ENCODE measurements around the gene LCLAT1. TPM values are rescaled to one million over a fixed set of nuclear protein-coding genes. Genes with fewer than 3 reads are reported as not detected.
"Not testable (repeated sequence)": the region's sequence is repeated elsewhere in the genome, so short reads cannot be mapped to it uniquely, and the experiment has no call there.

The LCLAT1 gene
- total and polyA plus RNA-seq, 4 donors, result 2.3 to 22.3 (median 9.4) TPM

- H3K4me3 ChIP-seq (ENCODE audit: low read length in 2 of 2), result no peak overlapping the region
- no peaks in the 10 kb centered on the region for H3K36me3 ChIP-seq (ENCODE audit: control insufficient read depth in 1 of 2, insufficient read depth in 2 of 2, low read length in 1 of 2)
- no peak for ATAC-seq (ENCODE audit: low FRiP score)
- intact Hi-C loops (cut with DNase I), result no loop called here
- H3K27ac ChIP-seq (ENCODE audit: low read depth in 1 of 2, low read length in 2 of 2), result no peak overlapping the region
- WGBS, 2 donors, result 92 to 94% methylated on average over 5 of the region's 5 CpGs
- no peaks in the 10 kb centered on the region for H3K27me3 ChIP-seq (ENCODE audit: control insufficient read depth in 1 of 2, insufficient read depth in 2 of 2, low read length in 1 of 2)
- DNase-seq, result no peak
- H3K4me1 ChIP-seq (ENCODE audit: control insufficient read depth in 1 of 2, insufficient read depth in 2 of 2, low read length in 2 of 2), result peaks cover 0 to 3% of the 10 kb centered on the region in 2 donors
- no peaks in the 10 kb centered on the region for H3K9me3 ChIP-seq (ENCODE audit: control insufficient read depth, low read length)
Measured at GRCh38 chr2:30509716-30510115, 62.7 kb downstream of the LCLAT1 start.

- Histone ChIP-seq H3K9me3 (ENCODE audit: control insufficient read depth, low read length) (no peaks in the 10 kb centered on the region), H3K4me3 (ENCODE audit: low read length in 2 of 2) (no peak overlapping the region), H3K27me3 (ENCODE audit: control insufficient read depth in 1 of 2, insufficient read depth in 2 of 2, low read length in 1 of 2) (no peaks in the 10 kb centered on the region), H3K27ac (ENCODE audit: low read depth in 1 of 2, low read length in 2 of 2) (no peak overlapping the region), H3K36me3 (ENCODE audit: control insufficient read depth in 1 of 2, insufficient read depth in 2 of 2, low read length in 1 of 2) (no peaks in the 10 kb centered on the region), H3K4me1 (ENCODE audit: control insufficient read depth in 1 of 2, insufficient read depth in 2 of 2, low read length in 2 of 2) (peaks cover 0 to 3% of the 10 kb centered on the region in 2 donors)
- 85 to 89% methylated on average over 4 of the region's 4 CpGs for WGBS, 2 donors
- DNase-seq, result no peak
- intact Hi-C loops (cut with DNase I), result no loop called here
- no peak for ATAC-seq (ENCODE audit: low FRiP score)
Measured at GRCh38 chr2:30510409-30510808, 63.4 kb downstream of the LCLAT1 start.

- 72% methylated on average over 8 of the region's 8 CpGs for WGBS, 2 donors
- Histone ChIP-seq H3K4me1 (ENCODE audit: control insufficient read depth in 1 of 2, insufficient read depth in 2 of 2, low read length in 2 of 2) (peaks cover 0 to 3% of the 10 kb centered on the region in 2 donors), H3K27ac (ENCODE audit: low read depth in 1 of 2, low read length in 2 of 2) (no peak overlapping the region), H3K9me3 (ENCODE audit: control insufficient read depth, low read length) (no peaks in the 10 kb centered on the region), H3K27me3 (ENCODE audit: control insufficient read depth in 1 of 2, insufficient read depth in 2 of 2, low read length in 1 of 2) (no peaks in the 10 kb centered on the region), H3K36me3 (ENCODE audit: control insufficient read depth in 1 of 2, insufficient read depth in 2 of 2, low read length in 1 of 2) (no peaks in the 10 kb centered on the region), H3K4me3 (ENCODE audit: low read length in 2 of 2) (no peak overlapping the region)
- peak in 1 of 2 donors; percentile 59 for DNase-seq
- intact Hi-C loops (cut with DNase I), result no loop called here
- peak; percentile 64 for ATAC-seq (ENCODE audit: low FRiP score)
Measured at GRCh38 chr2:30511122-30512083, 64.4 kb downstream of the LCLAT1 start.

DNA sequence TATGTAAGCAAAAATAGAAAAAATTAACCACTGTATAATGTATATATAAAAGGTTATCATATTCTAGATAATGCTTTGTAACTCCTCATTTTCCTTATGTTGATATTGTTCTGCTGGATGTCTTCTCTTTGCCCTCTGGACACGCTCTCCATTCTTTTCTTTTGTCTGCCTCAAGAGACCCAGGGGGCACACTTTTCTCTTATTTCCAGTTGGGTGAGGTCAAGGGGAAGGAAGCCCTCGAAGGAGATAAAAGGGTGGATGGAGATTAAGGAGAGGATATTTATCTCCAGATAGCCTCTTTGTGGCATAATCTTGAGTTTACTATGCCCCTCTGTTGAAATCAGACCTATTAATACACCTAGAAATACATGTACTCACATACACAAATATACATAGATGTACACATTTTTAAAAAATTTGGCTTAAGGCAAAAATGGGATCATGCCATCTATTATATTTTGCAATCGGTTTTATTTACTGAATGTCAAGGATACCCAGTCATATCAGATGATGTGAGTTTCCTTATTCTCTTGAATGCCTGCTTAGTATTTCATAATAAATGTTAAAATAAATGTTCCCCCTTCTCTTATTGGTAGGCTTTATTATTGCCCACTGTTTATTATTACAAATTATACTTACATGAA, 65.3 kb downstream of the LCLAT1 start:
- DNase-seq, result no peak
- intact Hi-C loops (cut with DNase I), result no loop called here
- Histone ChIP-seq H3K4me3 (ENCODE audit: low read length in 2 of 2) (no peak overlapping the region), H3K4me1 (ENCODE audit: control insufficient read depth in 1 of 2, insufficient read depth in 2 of 2, low read length in 2 of 2) (peaks cover 0 to 3% of the 10 kb centered on the region in 2 donors), H3K27me3 (ENCODE audit: control insufficient read depth in 1 of 2, insufficient read depth in 2 of 2, low read length in 1 of 2) (no peaks in the 10 kb centered on the region), H3K9me3 (ENCODE audit: control insufficient read depth, low read length) (no peaks in the 10 kb centered on the region), H3K27ac (ENCODE audit: low read depth in 1 of 2, low read length in 2 of 2) (no peak overlapping the region), H3K36me3 (ENCODE audit: control insufficient read depth in 1 of 2, insufficient read depth in 2 of 2, low read length in 1 of 2) (no peaks in the 10 kb centered on the region)
- ATAC-seq (ENCODE audit: low FRiP score), result no peak
- WGBS, 2 donors, result 88 to 90% methylated on average over 3 of the region's 3 CpGs

GRCh38 chr2:30513649-30514048, 66.6 kb downstream of the LCLAT1 start:
- ATAC-seq (ENCODE audit: low FRiP score); H3K27ac ChIP-seq (ENCODE audit: low read depth in 1 of 2, low read length in 2 of 2); H3K4me3 ChIP-seq (ENCODE audit: low read length in 2 of 2); H3K4me1 ChIP-seq (ENCODE audit: control insufficient read depth in 1 of 2, insufficient read depth in 2 of 2, low read length in 2 of 2); H3K36me3 ChIP-seq (ENCODE audit: control insufficient read depth in 1 of 2, insufficient read depth in 2 of 2, low read length in 1 of 2); DNase-seq; H3K9me3 ChIP-seq (ENCODE audit: control insufficient read depth, low read length); H3K27me3 ChIP-seq (ENCODE audit: control insufficient read depth in 1 of 2, insufficient read depth in 2 of 2, low read length in 1 of 2); intact Hi-C loops (cut with DNase I): not testable (repeated sequence)
- 78 to 84% methylated on average over 5 of the region's 5 CpGs for WGBS, 2 donors

- H3K4me3 ChIP-seq (ENCODE audit: low read length in 2 of 2), result no peak overlapping the region
- no peak for DNase-seq
- intact Hi-C loops (cut with DNase I), result no loop called here
- H3K9me3 ChIP-seq (ENCODE audit: control insufficient read depth, low read length), result peaks cover 3% of the 10 kb centered on the region
- H3K4me1 ChIP-seq (ENCODE audit: control insufficient read depth in 1 of 2, insufficient read depth in 2 of 2, low read length in 2 of 2), result peaks cover 0 to 3% of the 10 kb centered on the region in 2 donors
- no peaks in the 10 kb centered on the region for H3K36me3 ChIP-seq (ENCODE audit: control insufficient read depth in 1 of 2, insufficient read depth in 2 of 2, low read length in 1 of 2)
- no peak overlapping the region for H3K27ac ChIP-seq (ENCODE audit: low read depth in 1 of 2, low read length in 2 of 2)
- H3K27me3 ChIP-seq (ENCODE audit: control insufficient read depth in 1 of 2, insufficient read depth in 2 of 2, low read length in 1 of 2), result no peaks in the 10 kb centered on the region
- WGBS, 2 donors, result 43 to 50% methylated on average over 2 of the region's 2 CpGs
- ATAC-seq (ENCODE audit: low FRiP score), result no peak
Measured at GRCh38 chr2:30514134-30514847, 67.2 kb downstream of the LCLAT1 start.

DNA sequence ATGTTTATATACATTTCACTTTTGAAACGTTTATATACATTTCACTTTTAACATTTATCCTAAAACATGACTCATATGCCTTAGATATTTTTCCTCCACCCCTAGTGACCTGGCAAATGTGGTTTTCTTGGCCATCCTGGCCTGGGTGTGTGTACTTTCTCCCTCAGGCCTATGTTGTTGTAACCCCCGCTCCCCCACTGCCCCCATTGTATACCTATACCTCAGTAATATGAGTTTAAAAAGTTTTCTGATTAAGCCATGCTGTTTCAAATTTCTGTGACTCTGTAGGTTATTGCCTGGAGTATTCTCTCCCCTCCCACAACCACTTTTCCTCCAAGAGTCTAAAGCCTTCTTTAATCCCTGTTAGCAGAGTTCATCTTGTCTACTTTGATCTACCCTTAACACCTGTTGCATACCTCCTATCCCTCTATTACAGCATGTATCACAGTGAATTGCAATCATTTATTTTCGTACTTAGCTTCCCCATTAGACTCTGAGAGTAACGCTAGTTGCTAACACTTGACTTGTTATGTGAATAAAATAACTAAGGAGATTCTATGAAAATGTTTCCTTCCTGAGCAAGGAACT, 67.9 kb downstream of the LCLAT1 start:
- DNase-seq (no peak), ATAC-seq (ENCODE audit: low FRiP score) (no peak)
- Histone ChIP-seq H3K9me3 (ENCODE audit: control insufficient read depth, low read length) (peaks cover 6% of the 10 kb centered on the region), H3K4me1 (ENCODE audit: control insufficient read depth in 1 of 2, insufficient read depth in 2 of 2, low read length in 2 of 2) (peaks cover 0 to 3% of the 10 kb centered on the region in 2 donors), H3K27me3 (ENCODE audit: control insufficient read depth in 1 of 2, insufficient read depth in 2 of 2, low read length in 1 of 2) (no peaks in the 10 kb centered on the region), H3K36me3 (ENCODE audit: control insufficient read depth in 1 of 2, insufficient read depth in 2 of 2, low read length in 1 of 2) (no peaks in the 10 kb centered on the region), H3K4me3 (ENCODE audit: low read length in 2 of 2) (no peak overlapping the region), H3K27ac (ENCODE audit: low read depth in 1 of 2, low read length in 2 of 2) (no peak overlapping the region)
- 70 to 74% methylated on average over 4 of the region's 4 CpGs for WGBS, 2 donors
- intact Hi-C loops (cut with DNase I), result no loop called here

GRCh38 chr2:30516166-30516565, 69.1 kb downstream of the LCLAT1 start:
- Histone ChIP-seq H3K9me3 (ENCODE audit: control insufficient read depth, low read length) (peaks cover 6% of the 10 kb centered on the region), H3K4me1 (ENCODE audit: control insufficient read depth in 1 of 2, insufficient read depth in 2 of 2, low read length in 2 of 2) (peaks cover 0 to 3% of the 10 kb centered on the region in 2 donors), H3K4me3 (ENCODE audit: low read length in 2 of 2) (no peak overlapping the region), H3K27ac (ENCODE audit: low read depth in 1 of 2, low read length in 2 of 2) (no peak overlapping the region), H3K27me3 (ENCODE audit: control insufficient read depth in 1 of 2, insufficient read depth in 2 of 2, low read length in 1 of 2) (no peaks in the 10 kb centered on the region), H3K36me3 (ENCODE audit: control insufficient read depth in 1 of 2, insufficient read depth in 2 of 2, low read length in 1 of 2) (no peaks in the 10 kb centered on the region)
- intact Hi-C loops (cut with DNase I), result no loop called here
- WGBS, 2 donors, result 87 to 91% methylated on average over 18 of the region's 18 CpGs
- DNase-seq (no peak), ATAC-seq (ENCODE audit: low FRiP score) (no peak)

Data from aorta (tissue), 5 donors.